ENCODE results near the gene PHF21B. TPM values are rescaled to one million over a fixed set of nuclear protein-coding genes. Genes with fewer than 3 reads are reported as not detected.

The PHF21B gene
- total and polyA plus RNA-seq, 12 donors, result 0.07 to 0.98 (median 0.50) TPM; not detected in 4

DNA sequence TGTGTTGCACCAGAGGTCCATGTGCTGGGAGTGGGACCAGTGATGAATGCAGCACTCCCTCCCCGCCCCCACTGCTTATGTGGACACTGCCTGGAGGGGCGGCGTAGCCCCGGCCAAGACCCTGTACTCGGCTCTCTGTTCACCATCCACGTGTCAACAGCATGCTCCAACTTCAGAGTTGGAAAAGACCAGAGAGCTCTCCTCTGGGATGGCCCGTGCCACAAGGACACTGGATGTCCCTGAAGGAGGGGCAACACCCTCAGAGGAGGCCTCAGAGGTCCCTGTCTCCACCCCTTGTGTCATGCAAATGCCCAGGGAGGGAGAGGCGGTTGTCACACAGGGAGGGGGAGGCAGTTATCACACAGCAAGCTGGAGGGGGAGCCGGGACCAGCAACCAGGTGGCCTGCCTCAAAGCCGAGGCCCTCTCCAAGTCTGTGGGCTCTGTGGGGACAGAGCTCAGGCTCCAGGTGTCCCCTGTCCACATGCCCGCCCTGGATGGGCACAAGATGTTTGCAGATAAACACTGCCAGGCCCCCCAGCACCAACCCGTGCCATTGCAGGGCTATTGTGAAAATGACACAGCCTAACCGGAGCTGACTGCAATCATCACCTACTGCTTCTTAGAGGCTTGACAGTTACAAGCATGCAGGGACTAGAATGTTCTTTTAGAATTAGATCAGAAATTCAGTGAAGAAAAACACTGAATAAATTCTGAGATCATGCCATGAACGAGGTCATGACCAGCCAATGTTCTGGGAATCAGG lies 121.1 kb downstream of the PHF21B start:
- H3K4me3 ChIP-seq, result no peak overlapping the region
- no peak for ATAC-seq
- no peaks in the 10 kb centered on the region for H3K4me1 ChIP-seq
- intact Hi-C loops (cut with DNase I), result no loop called here
- TF ChIP-seq CTCF (IDR thresholded peaks at IDR 0.05), result no peak
- WGBS, 2 donors, result 51 to 56% methylated on average over 14 of the region's 14 CpGs
- no peaks in the 10 kb centered on the region for H3K36me3 ChIP-seq
- H3K9me3 ChIP-seq, result no peaks in the 10 kb centered on the region
- DNase-seq, result no peak
- no peak overlapping the region for H3K27ac ChIP-seq
- H3K27me3 ChIP-seq, result peaks cover 0 to 7% (median 0%) of the 10 kb centered on the region in 7 donors

GRCh38 chr22:44887941-44888366 lies 121.9 kb downstream of the PHF21B start:
- intact Hi-C loops (cut with DNase I), result no loop called here
- no peak for TF ChIP-seq CTCF (IDR thresholded peaks at IDR 0.05)
- Histone ChIP-seq H3K9me3 (no peaks in the 10 kb centered on the region), H3K27ac (no peak overlapping the region), H3K4me3 (no peak overlapping the region), H3K27me3 (no peaks in the 10 kb centered on the region), H3K4me1 (no peaks in the 10 kb centered on the region), H3K36me3 (no peaks in the 10 kb centered on the region)
- ATAC-seq (no peak), DNase-seq (no peak)
- 82 to 88% methylated on average over 15 to 16 of the region's 16 CpGs for WGBS, 2 donors

GRCh38 chr22:44885806-44886360 lies 123.9 kb downstream of the PHF21B start:
- TF ChIP-seq CTCF (IDR thresholded peaks at IDR 0.05), result no peak
- H3K4me3 ChIP-seq, result no peak overlapping the region
- H3K4me1 ChIP-seq, result no peaks in the 10 kb centered on the region
- H3K36me3 ChIP-seq, result no peaks in the 10 kb centered on the region
- H3K27me3 ChIP-seq, result no peaks in the 10 kb centered on the region
- H3K9me3 ChIP-seq, result no peaks in the 10 kb centered on the region
- no peak overlapping the region for H3K27ac ChIP-seq
- 85 to 86% methylated on average over 14 of the region's 14 CpGs for WGBS, 2 donors
- ATAC-seq, result no peak
- no peak for DNase-seq
- intact Hi-C loops (cut with DNase I), result no loop called here

DNA sequence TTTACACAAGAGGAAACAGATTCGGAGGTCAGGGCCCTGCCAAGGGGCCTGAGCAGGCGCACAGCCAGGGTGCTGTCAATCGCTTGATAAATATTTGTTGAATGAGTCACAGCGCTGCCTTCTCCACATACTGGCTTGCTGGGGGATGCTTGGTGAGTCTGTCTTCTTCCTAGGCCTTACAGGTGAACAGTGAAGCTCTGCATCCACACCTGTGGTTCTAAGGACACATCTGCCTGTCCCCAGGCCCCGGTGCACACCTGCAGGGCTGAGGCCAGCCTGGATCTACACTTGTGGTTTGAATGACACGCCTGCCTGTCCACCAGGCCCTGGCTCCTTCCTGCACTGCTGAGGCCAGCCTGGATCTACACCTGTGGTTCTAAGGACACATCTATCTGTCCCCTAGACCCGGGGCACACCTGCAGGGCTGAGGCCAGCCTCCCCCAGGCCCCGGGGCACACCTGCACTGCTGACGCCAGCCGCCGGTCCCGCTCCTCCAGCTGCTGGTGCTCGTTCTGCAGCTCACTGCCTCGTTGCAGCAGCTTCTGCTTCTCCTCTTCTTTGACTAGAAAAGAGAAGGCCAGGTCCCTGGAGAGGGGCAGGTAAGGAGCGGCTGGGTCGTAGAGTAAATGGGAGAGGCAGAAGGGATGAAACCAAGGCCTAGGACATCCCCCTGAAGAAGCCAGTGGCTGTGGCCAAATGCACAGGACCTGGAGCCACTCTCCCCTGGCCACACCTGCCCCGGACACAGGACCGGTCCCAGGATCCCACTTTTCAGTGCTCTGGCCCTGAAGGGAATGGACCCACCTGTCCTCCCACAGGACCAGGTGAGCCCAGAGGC lies 124.6 kb downstream of the PHF21B start:
- H3K4me1 ChIP-seq, result no peaks in the 10 kb centered on the region
- no peak overlapping the region for H3K4me3 ChIP-seq
- DNase-seq (no peak), ATAC-seq (no peak)
- intact Hi-C loops (cut with DNase I), result no loop called here
- no peaks in the 10 kb centered on the region for H3K9me3 ChIP-seq
- no peaks in the 10 kb centered on the region for H3K36me3 ChIP-seq
- H3K27me3 ChIP-seq, result no peaks in the 10 kb centered on the region
- 89 to 90% methylated on average over 17 to 18 of the region's 18 CpGs for WGBS, 2 donors
- no peak for TF ChIP-seq CTCF (IDR thresholded peaks at IDR 0.05)
- H3K27ac ChIP-seq, result no peak overlapping the region

All from heart right ventricle (tissue), 16 donors.